HCT116 (cell line): ENCODE results near the gene AGAP1.
A peak's percentile ranks its signal among the peaks of the same experiment; 100 is the strongest.

Experiments
- CTCF ChIP-seq, 3 experiments: fragments of 200-600 bp in 1 of 3; sonication (generic) in 1 of 3; IDR thresholded peaks in 2 of 3; conservative IDR thresholded peaks in 1 of 3; 2 replicates each; pipeline ENCODE4 v1.5.1; 2012 to 2017; ENCODE audit warnings: low read depth in 2 of 3, low read length in 2 of 3, antibody characterized with exemption in 1 of 3, borderline replicate concordance in 1 of 3, control low read depth in 1 of 3, mild to moderate bottlenecking in 1 of 3, mixed read lengths in 1 of 3, mixed run types in 1 of 3, moderate library complexity in 1 of 3; ENCODE audit not compliant: insufficient read depth in 1 of 3
- ELF1 ChIP-seq: IDR thresholded peaks from 2 replicates; pipeline ENCODE4 v1.6.1; 2012; ENCODE audit warnings: low read depth, borderline replicate concordance
- EZH2 ChIP-seq: fragments of 200-600 bp; sonication (generic); IDR thresholded peaks from 2 replicates; pipeline ENCODE4 v1.6.1; 2017; ENCODE audit warnings: antibody characterized with exemption, mixed run types
- EZH2phosphoT487 ChIP-seq: fragments of 200-600 bp; IDR thresholded peaks from 2 replicates; pipeline ENCODE4 v1.6.1; 2018; ENCODE audit warnings: antibody characterized with exemption, borderline replicate concordance
- FOSL1 ChIP-seq: IDR thresholded peaks from 2 replicates; pipeline ENCODE4 v1.6.1; 2012; ENCODE audit warnings: low read depth
- POLR2A ChIP-seq: IDR thresholded peaks from 2 replicates; pipeline ENCODE4 v1.7.0; 2011; ENCODE audit warnings: borderline replicate concordance; ENCODE audit not compliant: insufficient read depth, insufficient read length; ENCODE audit errors: extremely low read depth
- POLR2AphosphoS5 ChIP-seq: IDR thresholded peaks from 2 replicates; pipeline ENCODE4 v1.6.1; 2011; ENCODE audit warnings: mild to moderate bottlenecking, low read depth, low read length, moderate library complexity
- SIN3A ChIP-seq: IDR thresholded peaks from 2 replicates; pipeline ENCODE4 v1.6.1; 2012; ENCODE audit warnings: low read depth
- SRF ChIP-seq: IDR thresholded peaks from 2 replicates; pipeline ENCODE4 v1.6.1; 2012; ENCODE audit warnings: low read depth
- TCF7L2 ChIP-seq: IDR thresholded peaks from 2 replicates; pipeline ENCODE4 v1.7.0; 2011; ENCODE audit warnings: borderline replicate concordance, inconsistent platforms; ENCODE audit not compliant: insufficient read depth, insufficient read length; ENCODE audit errors: extremely low read depth
- YY1 ChIP-seq: IDR thresholded peaks from 2 replicates; pipeline ENCODE4 v1.6.1; 2011; ENCODE audit warnings: low read length, low read depth, moderate library complexity, mild to moderate bottlenecking; ENCODE audit not compliant: insufficient replicate concordance; ENCODE audit errors: extremely low read depth
- ZNF274 ChIP-seq: fragments of 200-500 bp; sonication (Bioruptor generic); IDR thresholded peaks from 2 replicates; pipeline ENCODE4 v1.6.1; 2014; ENCODE audit warnings: mild to moderate bottlenecking, low read depth, low read length, inconsistent platforms
- TF ChIP-seq, protein P1 (sequence below): IDR thresholded peaks from 2 replicates; pipeline ENCODE4 v1.6.1; 2012; ENCODE audit warnings: low read depth
- TF ChIP-seq, protein P2 (sequence below): IDR thresholded peaks from 2 replicates; pipeline ENCODE4 v1.6.1; 2012

DNA sequence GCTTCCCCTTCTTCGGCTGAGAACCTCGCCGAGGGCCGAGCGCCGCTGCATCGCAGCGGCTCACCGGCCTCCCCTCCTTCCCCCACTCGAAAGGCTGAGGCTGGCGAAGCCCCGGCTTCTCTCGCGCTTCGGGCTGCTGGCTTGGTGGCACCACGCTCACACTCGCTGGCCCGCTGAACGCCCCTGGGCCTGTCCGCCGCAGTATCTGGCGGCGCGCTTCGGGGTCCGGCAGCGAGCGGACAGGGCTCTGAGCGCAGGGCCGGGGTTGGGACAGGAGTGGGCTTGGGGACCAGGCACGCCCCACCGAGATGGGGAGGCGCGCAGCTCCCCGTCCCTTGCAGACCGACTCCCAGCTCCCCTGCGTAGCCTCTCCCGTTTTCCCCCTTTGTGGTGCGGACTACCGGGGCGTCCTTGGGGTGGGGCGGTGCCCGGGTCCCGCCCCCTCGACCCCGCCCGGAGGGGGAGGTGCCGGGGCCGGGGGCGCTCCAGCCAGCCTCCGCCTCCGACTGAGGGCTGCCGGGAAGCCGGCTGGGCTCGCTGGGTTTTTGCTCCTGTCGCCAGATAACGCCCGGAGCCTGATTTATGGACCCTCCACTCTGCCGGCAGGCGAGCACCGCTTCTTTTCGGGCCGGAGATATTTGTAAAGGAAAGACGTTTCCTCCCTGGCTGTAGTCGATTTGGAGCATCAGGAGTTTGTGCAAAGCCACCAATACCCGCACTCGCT, 670.5 kb downstream of the AGAP1 start:
- no peak for TF ChIP-seq EZH2
- TF ChIP-seq SIN3A: no peak
- no peak for TF ChIP-seq TCF7L2
- no peak for TF ChIP-seq POLR2A
- TF ChIP-seq CTCF (IDR thresholded peaks at IDR 0.05 in 2 of 3, conservative IDR thresholded peaks at IDR 0.05 in 1 of 3; ENCODE audit: borderline replicate concordance in 1 of 3, insufficient read depth in 1 of 3, low read depth in 2 of 3, low read length in 2 of 3): no peak
- TF ChIP-seq YY1: no peak
- TF ChIP-seq, protein P1, sequence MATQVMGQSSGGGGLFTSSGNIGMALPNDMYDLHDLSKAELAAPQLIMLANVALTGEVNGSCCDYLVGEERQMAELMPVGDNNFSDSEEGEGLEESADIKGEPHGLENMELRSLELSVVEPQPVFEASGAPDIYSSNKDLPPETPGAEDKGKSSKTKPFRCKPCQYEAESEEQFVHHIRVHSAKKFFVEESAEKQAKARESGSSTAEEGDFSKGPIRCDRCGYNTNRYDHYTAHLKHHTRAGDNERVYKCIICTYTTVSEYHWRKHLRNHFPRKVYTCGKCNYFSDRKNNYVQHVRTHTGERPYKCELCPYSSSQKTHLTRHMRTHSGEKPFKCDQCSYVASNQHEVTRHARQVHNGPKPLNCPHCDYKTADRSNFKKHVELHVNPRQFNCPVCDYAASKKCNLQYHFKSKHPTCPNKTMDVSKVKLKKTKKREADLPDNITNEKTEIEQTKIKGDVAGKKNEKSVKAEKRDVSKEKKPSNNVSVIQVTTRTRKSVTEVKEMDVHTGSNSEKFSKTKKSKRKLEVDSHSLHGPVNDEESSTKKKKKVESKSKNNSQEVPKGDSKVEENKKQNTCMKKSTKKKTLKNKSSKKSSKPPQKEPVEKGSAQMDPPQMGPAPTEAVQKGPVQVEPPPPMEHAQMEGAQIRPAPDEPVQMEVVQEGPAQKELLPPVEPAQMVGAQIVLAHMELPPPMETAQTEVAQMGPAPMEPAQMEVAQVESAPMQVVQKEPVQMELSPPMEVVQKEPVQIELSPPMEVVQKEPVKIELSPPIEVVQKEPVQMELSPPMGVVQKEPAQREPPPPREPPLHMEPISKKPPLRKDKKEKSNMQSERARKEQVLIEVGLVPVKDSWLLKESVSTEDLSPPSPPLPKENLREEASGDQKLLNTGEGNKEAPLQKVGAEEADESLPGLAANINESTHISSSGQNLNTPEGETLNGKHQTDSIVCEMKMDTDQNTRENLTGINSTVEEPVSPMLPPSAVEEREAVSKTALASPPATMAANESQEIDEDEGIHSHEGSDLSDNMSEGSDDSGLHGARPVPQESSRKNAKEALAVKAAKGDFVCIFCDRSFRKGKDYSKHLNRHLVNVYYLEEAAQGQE: no peak
- no peak for TF ChIP-seq EZH2phosphoT487
- TF ChIP-seq ELF1: no peak
- TF ChIP-seq, protein P2, sequence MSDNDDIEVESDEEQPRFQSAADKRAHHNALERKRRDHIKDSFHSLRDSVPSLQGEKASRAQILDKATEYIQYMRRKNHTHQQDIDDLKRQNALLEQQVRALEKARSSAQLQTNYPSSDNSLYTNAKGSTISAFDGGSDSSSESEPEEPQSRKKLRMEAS: 0 out of 2 replicates have a peak, but pooled peaks have one; percentile 2
- peak; percentile 79 for TF ChIP-seq POLR2AphosphoS5
- no peak for TF ChIP-seq FOSL1
- no peak for TF ChIP-seq ZNF274
- no peak for TF ChIP-seq SRF
